Right lobe of liver (tissue), 6 donors: Measurements from ENCODE around the gene UTRN. TPM values are rescaled to one million over a fixed set of nuclear protein-coding genes. Genes with fewer than 3 reads are reported as not detected.
A peak's percentile ranks its signal among the peaks of the same experiment; 100 is the strongest.

Experiments
- ATAC-seq, 4 donors: fragments of 200-7000 bp; cut with Tn5 transposase; one replicate each; pipeline ENCODE4 v1.9.1; 2020; ENCODE audit warnings: mild to moderate bottlenecking in 4 of 4, moderate library complexity in 4 of 4
- DNase-seq, 3 donors: peaks; one replicate each; pipeline ENCODE4 v3.0.0-alpha.2; 2020
- H3K27ac ChIP-seq, 3 donors: fragments of 200-600 bp; one replicate each; pipeline ENCODE4 v1.8.0; 2022
- H3K27me3 ChIP-seq, 2 donors: fragments of 200-600 bp; one replicate each; pipeline ENCODE4 v1.8.0; 2022
- H3K36me3 ChIP-seq, 4 donors: fragments of 200-600 bp; sonication (generic) in 1 of 4; one replicate each; pipeline versions ENCODE4 v1.5.1 to v1.8.0; 2017 to 2022; ENCODE audit warnings: control low read depth in 1 of 4
- H3K4me1 ChIP-seq, 4 donors: fragments of 200-600 bp; sonication (generic) in 1 of 4; one replicate each; pipeline versions ENCODE4 v1.5.1 to v1.8.0; 2017 to 2022; ENCODE audit warnings: control low read depth in 1 of 4
- H3K4me3 ChIP-seq, 3 donors: fragments of 200-600 bp; one replicate each; pipeline ENCODE4 v1.8.0; 2022
- H3K9me3 ChIP-seq, 4 donors: fragments of 200-600 bp; sonication (generic) in 1 of 4; one replicate each; pipeline versions ENCODE4 v1.5.1 to v1.8.0; 2017 to 2022; ENCODE audit warnings: control low read depth in 1 of 4
- CTCF ChIP-seq, 4 donors: fragments of 200-600 bp in 3 of 4; fragments of 450-650 bp in 1 of 4; IDR thresholded peaks; one replicate each; pipeline versions ENCODE4 v1.5.1 to v1.8.0; 2016 to 2022; ENCODE audit warnings: antibody characterized with exemption in 4 of 4, mild to moderate bottlenecking in 2 of 4
- POLR2A ChIP-seq: fragments of 450-650 bp; IDR thresholded peaks from one replicate; pipeline ENCODE4 v1.6.1; 2017; ENCODE audit warnings: antibody characterized with exemption, mild to moderate bottlenecking
- WGBS: methylation state at CpG from one replicate; pipeline ENCODE4 v1.1.6; 2018; ENCODE audit warnings: low coverage, low lambda C conversion rate; ENCODE audit not compliant: insufficient coverage; ENCODE audit errors: missing lambda C conversion rate; 5-methylcytosine and 5-hydroxymethylcytosine counted together
- intact Hi-C, 2 donors: fragments of 100-400 bp; cut with DNase I; formaldehyde crosslinking; loops; one replicate each; pipeline versions ENCODE4 v1.11.2 to v1.14.1; 2022
- total RNA-seq, 6 experiments: library from RNA; depleted of rRNA in 2 of 6; stranded (reverse); fragments of >200 nt in 2 of 6; fragmentation: NEBNext Ultra II Directional in 3 of 6; extraction: Animal tissue kit (Norgen Biotek cat#: 25700) in 3 of 6; gene quantifications; one replicate each; pipeline versions ENCODE4 v1.1.0 to v1.2.4, GENCODE V29; 2016 to 2023
- donor health status: DM: no; HTN: yes; CAD: no.
- donor health status: DM: no; HTN: no; CAD: no.
- donor health status: DM: no; HTN: no; CAD: no.
- donor health status: DM: no; HTN: yes; CAD: no.
- donor health status: DM: no; HTN: yes; CAD: no.

The UTRN gene
- total RNA-seq, 6 experiments from 2014 or later = 27.7 to 66.5 (median 40.8) TPM

GRCh38 chr6:144314003-144314485 lies 28.9 kb downstream of the UTRN start:
- no peak for TF ChIP-seq CTCF (IDR thresholded peaks at IDR 0.05)
- no peak for TF ChIP-seq POLR2A
- Histone ChIP-seq H3K4me1 (peaks cover 0 to 30% (median 7%) of the 10 kb centered on the region in 4 donors), H3K9me3 (no peaks in the 10 kb centered on the region), H3K27me3 (no peaks in the 10 kb centered on the region), H3K27ac (peak overlapping the region in 1 of 3 donors; percentile 6), H3K4me3 (no peak overlapping the region), H3K36me3 (no peaks in the 10 kb centered on the region)
- intact Hi-C loops = no loop called here
- 61% methylated on average over 5 of the region's 5 CpGs for WGBS
- DNase-seq (peak; percentile 48 to 75 (median 54)), ATAC-seq (peak; percentile 73 to 88 (median 82))

- Histone ChIP-seq H3K27ac (peak overlapping the region in 1 of 3 donors; percentile 6), H3K4me3 (no peak overlapping the region), H3K9me3 (no peaks in the 10 kb centered on the region), H3K4me1 (peaks cover 0 to 31% (median 7%) of the 10 kb centered on the region in 4 donors), H3K36me3 (no peaks in the 10 kb centered on the region), H3K27me3 (no peaks in the 10 kb centered on the region)
- ATAC-seq (peak in 2 of 4 donors; percentile 14 to 34), DNase-seq (no peak)
- WGBS = 54% methylated on average over 1 of the region's 1 CpG
- intact Hi-C loops = no loop called here
- no peak for TF ChIP-seq POLR2A
- TF ChIP-seq CTCF (IDR thresholded peaks at IDR 0.05) = no peak
Observed at GRCh38 chr6:144314562-144314961, 29.4 kb downstream of the UTRN start.

- H3K27ac ChIP-seq = peak overlapping the region in 1 of 3 donors; percentile 8
- peak; percentile 40 to 65 (median 50) for ATAC-seq
Observed at GRCh38 chr6:144315226-144315980, 30.3 kb downstream of the UTRN start.

More at GRCh38 chr6:144315226-144315980, 30.3 kb downstream of the UTRN start:
- WGBS = 46% methylated on average over 11 of the region's 16 CpGs
- H3K9me3 ChIP-seq = no peaks in the 10 kb centered on the region
- no peaks in the 10 kb centered on the region for H3K27me3 ChIP-seq
- H3K36me3 ChIP-seq = no peaks in the 10 kb centered on the region
- TF ChIP-seq CTCF (IDR thresholded peaks at IDR 0.05) (no peak), POLR2A (no peak)
- H3K4me3 ChIP-seq = no peak overlapping the region
- intact Hi-C loops = no loop called here
- peak; percentile 26 to 59 (median 50) for DNase-seq
- H3K4me1 ChIP-seq = peaks cover 0 to 39% (median 7%) of the 10 kb centered on the region in 4 donors
